Measurements from ENCODE around the gene MICAL3.

MICAL3 gene

GRCh38 chr22:17808693-17809403 is 215.5 kb downstream of the MICAL3 start:
- Histone ChIP-seq H3K27ac (ENCODE audit: low read depth, low read length) (no peak overlapping the region), H3K9ac (ENCODE audit: low read length) (no peak overlapping the region), H3K27me3 (ENCODE audit: control insufficient read depth in 1 of 2, insufficient read depth in 2 of 2, low read length in 2 of 2) (no peaks in the 10 kb centered on the region), H3K9me3 (ENCODE audit: low read length) (no peaks in the 10 kb centered on the region), H3K36me3 (ENCODE audit: insufficient read depth, low read length) (peaks cover 76% of the 10 kb centered on the region), H3K4me3 (ENCODE audit: low read depth in 1 of 2, low read length in 2 of 2) (no peak overlapping the region), H3K4me1 (ENCODE audit: insufficient read depth, low read length) (no peaks in the 10 kb centered on the region)

GRCh38 chr22:17807578-17808410 is 216.6 kb downstream of the MICAL3 start:
- H3K9ac ChIP-seq (ENCODE audit: low read length), result no peak overlapping the region
- H3K4me3 ChIP-seq (ENCODE audit: low read depth in 1 of 2, low read length in 2 of 2), result no peak overlapping the region
- H3K36me3 ChIP-seq (ENCODE audit: insufficient read depth, low read length), result peaks cover 77% of the 10 kb centered on the region
- H3K27me3 ChIP-seq (ENCODE audit: control insufficient read depth in 1 of 2, insufficient read depth in 2 of 2, low read length in 2 of 2), result no peaks in the 10 kb centered on the region
- no peak overlapping the region for H3K27ac ChIP-seq (ENCODE audit: low read depth, low read length)
- H3K4me1 ChIP-seq (ENCODE audit: insufficient read depth, low read length), result no peaks in the 10 kb centered on the region
- no peaks in the 10 kb centered on the region for H3K9me3 ChIP-seq (ENCODE audit: low read length)

GRCh38 chr22:17807086-17807485 is 217.3 kb downstream of the MICAL3 start:
- Histone ChIP-seq H3K36me3 (ENCODE audit: insufficient read depth, low read length) (peaks cover 77% of the 10 kb centered on the region), H3K27me3 (ENCODE audit: control insufficient read depth in 1 of 2, insufficient read depth in 2 of 2, low read length in 2 of 2) (no peaks in the 10 kb centered on the region), H3K4me3 (ENCODE audit: low read depth in 1 of 2, low read length in 2 of 2) (no peak overlapping the region), H3K4me1 (ENCODE audit: insufficient read depth, low read length) (no peaks in the 10 kb centered on the region), H3K27ac (ENCODE audit: low read depth, low read length) (no peak overlapping the region), H3K9me3 (ENCODE audit: low read length) (no peaks in the 10 kb centered on the region), H3K9ac (ENCODE audit: low read length) (no peak overlapping the region)

GRCh38 chr22:17806437-17806836 is 217.9 kb downstream of the MICAL3 start:
- H3K36me3 ChIP-seq (ENCODE audit: insufficient read depth, low read length), result peaks cover 70% of the 10 kb centered on the region
- no peaks in the 10 kb centered on the region for H3K27me3 ChIP-seq (ENCODE audit: control insufficient read depth in 1 of 2, insufficient read depth in 2 of 2, low read length in 2 of 2)
- H3K4me1 ChIP-seq (ENCODE audit: insufficient read depth, low read length), result no peaks in the 10 kb centered on the region
- no peak overlapping the region for H3K9ac ChIP-seq (ENCODE audit: low read length)
- H3K4me3 ChIP-seq (ENCODE audit: low read depth in 1 of 2, low read length in 2 of 2), result no peak overlapping the region
- no peaks in the 10 kb centered on the region for H3K9me3 ChIP-seq (ENCODE audit: low read length)
- no peak overlapping the region for H3K27ac ChIP-seq (ENCODE audit: low read depth, low read length)

- Histone ChIP-seq H3K27ac (ENCODE audit: low read depth, low read length) (no peak overlapping the region), H3K9ac (ENCODE audit: low read length) (no peak overlapping the region), H3K4me3 (ENCODE audit: low read depth in 1 of 2, low read length in 2 of 2) (no peak overlapping the region), H3K36me3 (ENCODE audit: insufficient read depth, low read length) (peaks cover 59% of the 10 kb centered on the region), H3K9me3 (ENCODE audit: low read length) (no peaks in the 10 kb centered on the region), H3K27me3 (ENCODE audit: control insufficient read depth in 1 of 2, insufficient read depth in 2 of 2, low read length in 2 of 2) (no peaks in the 10 kb centered on the region), H3K4me1 (ENCODE audit: insufficient read depth, low read length) (no peaks in the 10 kb centered on the region)
Observed at GRCh38 chr22:17804331-17805080, 219.9 kb downstream of the MICAL3 start.

GRCh38 chr22:17803609-17804270 is 220.6 kb downstream of the MICAL3 start:
- Histone ChIP-seq H3K9me3 (ENCODE audit: low read length) (no peaks in the 10 kb centered on the region), H3K36me3 (ENCODE audit: insufficient read depth, low read length) (peaks cover 53% of the 10 kb centered on the region), H3K27ac (ENCODE audit: low read depth, low read length) (no peak overlapping the region), H3K4me1 (ENCODE audit: insufficient read depth, low read length) (no peaks in the 10 kb centered on the region), H3K27me3 (ENCODE audit: control insufficient read depth in 1 of 2, insufficient read depth in 2 of 2, low read length in 2 of 2) (no peaks in the 10 kb centered on the region), H3K4me3 (ENCODE audit: low read depth in 1 of 2, low read length in 2 of 2) (no peak overlapping the region), H3K9ac (ENCODE audit: low read length) (no peak overlapping the region)

- Histone ChIP-seq H3K27me3 (ENCODE audit: control insufficient read depth in 1 of 2, insufficient read depth in 2 of 2, low read length in 2 of 2) (no peaks in the 10 kb centered on the region), H3K9ac (ENCODE audit: low read length) (no peak overlapping the region), H3K4me3 (ENCODE audit: low read depth in 1 of 2, low read length in 2 of 2) (no peak overlapping the region), H3K36me3 (ENCODE audit: insufficient read depth, low read length) (peaks cover 44% of the 10 kb centered on the region), H3K4me1 (ENCODE audit: insufficient read depth, low read length) (no peaks in the 10 kb centered on the region), H3K9me3 (ENCODE audit: low read length) (no peaks in the 10 kb centered on the region), H3K27ac (ENCODE audit: low read depth, low read length) (no peak overlapping the region)
Observed at GRCh38 chr22:17802822-17803221, 221.5 kb downstream of the MICAL3 start.

GRCh38 chr22:17802411-17802810 is 221.9 kb downstream of the MICAL3 start:
- H3K36me3 ChIP-seq (ENCODE audit: insufficient read depth, low read length), result peaks cover 40% of the 10 kb centered on the region
- no peaks in the 10 kb centered on the region for H3K27me3 ChIP-seq (ENCODE audit: control insufficient read depth in 1 of 2, insufficient read depth in 2 of 2, low read length in 2 of 2)
- no peak overlapping the region for H3K27ac ChIP-seq (ENCODE audit: low read depth, low read length)
- H3K9me3 ChIP-seq (ENCODE audit: low read length), result no peaks in the 10 kb centered on the region
- H3K4me1 ChIP-seq (ENCODE audit: insufficient read depth, low read length), result no peaks in the 10 kb centered on the region
- H3K9ac ChIP-seq (ENCODE audit: low read length), result no peak overlapping the region
- H3K4me3 ChIP-seq (ENCODE audit: low read depth in 1 of 2, low read length in 2 of 2), result no peak overlapping the region

GRCh38 chr22:17797721-17798559 is 226.4 kb downstream of the MICAL3 start:
- H3K9ac ChIP-seq (ENCODE audit: low read length), result no peak overlapping the region
- H3K9me3 ChIP-seq (ENCODE audit: low read length), result no peaks in the 10 kb centered on the region
- no peak overlapping the region for H3K4me3 ChIP-seq (ENCODE audit: low read depth in 1 of 2, low read length in 2 of 2)
- H3K4me1 ChIP-seq (ENCODE audit: insufficient read depth, low read length), result no peaks in the 10 kb centered on the region
- H3K27ac ChIP-seq (ENCODE audit: low read depth, low read length), result no peak overlapping the region
- no peaks in the 10 kb centered on the region for H3K27me3 ChIP-seq (ENCODE audit: control insufficient read depth in 1 of 2, insufficient read depth in 2 of 2, low read length in 2 of 2)
- peaks cover 29% of the 10 kb centered on the region for H3K36me3 ChIP-seq (ENCODE audit: insufficient read depth, low read length)

- no peaks in the 10 kb centered on the region for H3K27me3 ChIP-seq (ENCODE audit: control insufficient read depth in 1 of 2, insufficient read depth in 2 of 2, low read length in 2 of 2)
- peaks cover 25% of the 10 kb centered on the region for H3K36me3 ChIP-seq (ENCODE audit: insufficient read depth, low read length)
- no peaks in the 10 kb centered on the region for H3K4me1 ChIP-seq (ENCODE audit: insufficient read depth, low read length)
- no peak overlapping the region for H3K9ac ChIP-seq (ENCODE audit: low read length)
- no peak overlapping the region for H3K27ac ChIP-seq (ENCODE audit: low read depth, low read length)
- H3K9me3 ChIP-seq (ENCODE audit: low read length), result no peaks in the 10 kb centered on the region
- H3K4me3 ChIP-seq (ENCODE audit: low read depth in 1 of 2, low read length in 2 of 2), result no peak overlapping the region
Observed at GRCh38 chr22:17796695-17797094, 227.7 kb downstream of the MICAL3 start.
